Epithelial cell of proximal tubule (primary cell): ENCODE data around the gene RAE1. TPM values are rescaled to one million over a fixed set of nuclear protein-coding genes. Genes with fewer than 3 reads are reported as not detected.

Experiments
- DNase-seq: peaks from one replicate; pipeline ENCODE4 v3.0.0-alpha.2; 2011; ENCODE audit warnings: low read depth
- H3K4me3 ChIP-seq: 2 replicates; pipeline ENCODE4 v1.5.1; 2011; ENCODE audit warnings: low read depth, mild to moderate bottlenecking, low read length
- CTCF ChIP-seq: conservative IDR thresholded peaks from 2 replicates; pipeline ENCODE4 v1.5.1; 2012; ENCODE audit warnings: low read depth, mild to moderate bottlenecking, low read length
- total RNA-seq: library from RNA; depleted of rRNA; stranded (reverse); fragments of >200 nt; gene quantifications from 2 replicates; pipeline ENCODE4 v1.2.3, GENCODE V29; 2015

The RAE1 gene
- total RNA-seq, 1 donor from 2014 or later, result 74.3 TPM

- no peak for TF ChIP-seq CTCF
- DNase-seq, result no peak
These were observed 21.1 kb downstream of the RAE1 start for GRCh38 chr20:57372157-57372556.

GRCh38 chr20:57372581-57373350, 21.7 kb downstream of the RAE1 start:
- TF ChIP-seq CTCF, result no peak
- no peak for DNase-seq
- H3K4me3 ChIP-seq, result no peak overlapping the region

More at GRCh38 chr20:57372157-57372556, 21.1 kb downstream of the RAE1 start:
- H3K4me3 ChIP-seq, result no peak overlapping the region

- no peak for TF ChIP-seq CTCF
- no peak for DNase-seq
- H3K4me3 ChIP-seq, result no peak overlapping the region
These were observed 23.4 kb downstream of the RAE1 start for GRCh38 chr20:57374343-57374930.

GRCh38 chr20:57374931-57375651, 24.0 kb downstream of the RAE1 start:
- no peak for DNase-seq
- no peak for TF ChIP-seq CTCF
- H3K4me3 ChIP-seq, result no peak overlapping the region

- no peak for TF ChIP-seq CTCF
- DNase-seq, result no peak
- H3K4me3 ChIP-seq, result no peak overlapping the region
These were observed 24.7 kb downstream of the RAE1 start for GRCh38 chr20:57375652-57376230.

GRCh38 chr20:57377350-57377749, 26.3 kb downstream of the RAE1 start:
- H3K4me3 ChIP-seq, result no peak overlapping the region
- no peak for DNase-seq
- TF ChIP-seq CTCF, result no peak
